Nephron (organoid): ENCODE data around the gene VTI1A.

Experiments
- H3K27ac Mint-ChIP-seq, 3 experiments: 2 replicates each; pipeline ENCODE4 v1.8.0; 2020; ENCODE audit warnings: mixed read lengths in 3 of 3, mild to moderate bottlenecking in 2 of 3, moderate library complexity in 1 of 3
- H3K27me3 Mint-ChIP-seq: 2 replicates; pipeline ENCODE4 v1.8.0; 2021; ENCODE audit warnings: low read depth, mild to moderate bottlenecking, moderate library complexity, mixed read lengths
- H3K36me3 Mint-ChIP-seq: 2 replicates; pipeline ENCODE4 v1.8.0; 2020; ENCODE audit warnings: low read depth, mixed read lengths
- H3K4me1 Mint-ChIP-seq: 2 replicates; pipeline ENCODE4 v1.8.0; 2020; ENCODE audit warnings: mixed read lengths
- H3K4me3 Mint-ChIP-seq, 3 experiments: 2 replicates each; pipeline ENCODE4 v1.8.0; 2020; ENCODE audit warnings: mild to moderate bottlenecking in 3 of 3, mixed read lengths in 3 of 3, moderate library complexity in 2 of 3
- H3K9me3 Mint-ChIP-seq: 2 replicates; pipeline ENCODE4 v1.8.0; 2020; ENCODE audit warnings: mixed read lengths
- CTCF ChIP-seq, 3 experiments: fragments of 200-600 bp; sonication (generic); IDR thresholded peaks; one replicate each; pipeline ENCODE4 v1.5.0; 2021; ENCODE audit warnings: antibody characterized with exemption in 3 of 3; ENCODE audit not compliant: unreplicated experiment in 3 of 3

The VTI1A gene

GRCh38 chr10:112819231-112819630, 372.2 kb downstream of the VTI1A start:
- peaks cover 7% of the 10 kb centered on the region for H3K36me3 Mint-ChIP-seq

GRCh38 chr10:112820320-112820719, 373.3 kb downstream of the VTI1A start:
- no peak for TF ChIP-seq CTCF (IDR thresholded peaks at IDR 0.05; ENCODE audit: unreplicated experiment in 3 of 3)
- Mint-ChIP-seq H3K27ac (no peak overlapping the region), H3K27me3 (peaks cover 4% of the 10 kb centered on the region), H3K4me1 (peaks cover 30% of the 10 kb centered on the region), H3K9me3 (no peaks in the 10 kb centered on the region), H3K36me3 (peaks cover 4% of the 10 kb centered on the region), H3K4me3 (no peak overlapping the region)

More at GRCh38 chr10:112819231-112819630, 372.2 kb downstream of the VTI1A start:
- Mint-ChIP-seq H3K4me1 (peaks cover 37% of the 10 kb centered on the region), H3K9me3 (no peaks in the 10 kb centered on the region), H3K27ac (no peak overlapping the region), H3K27me3 (peaks cover 4% of the 10 kb centered on the region), H3K4me3 (no peak overlapping the region)
- TF ChIP-seq CTCF (IDR thresholded peaks at IDR 0.05; ENCODE audit: unreplicated experiment in 3 of 3), result no peak

- Mint-ChIP-seq H3K36me3 (peaks cover 4% of the 10 kb centered on the region), H3K4me1 (peaks cover 23% of the 10 kb centered on the region), H3K27me3 (peaks cover 4% of the 10 kb centered on the region), H3K27ac (no peak overlapping the region), H3K4me3 (no peak overlapping the region), H3K9me3 (no peaks in the 10 kb centered on the region)
- TF ChIP-seq CTCF (IDR thresholded peaks at IDR 0.05; ENCODE audit: unreplicated experiment in 3 of 3), result no peak
Measured at GRCh38 chr10:112821038-112821437, 374.0 kb downstream of the VTI1A start.

GRCh38 chr10:112821663-112822062, 374.6 kb downstream of the VTI1A start:
- Mint-ChIP-seq H3K36me3 (peaks cover 4% of the 10 kb centered on the region), H3K4me1 (peaks cover 16% of the 10 kb centered on the region), H3K27ac (no peak overlapping the region), H3K9me3 (no peaks in the 10 kb centered on the region), H3K4me3 (no peak overlapping the region), H3K27me3 (peaks cover 4% of the 10 kb centered on the region)
- no peak for TF ChIP-seq CTCF (IDR thresholded peaks at IDR 0.05; ENCODE audit: unreplicated experiment in 3 of 3)

GRCh38 chr10:112823007-112823406, 376.0 kb downstream of the VTI1A start:
- no peak overlapping the region for H3K4me3 Mint-ChIP-seq
- H3K27me3 Mint-ChIP-seq, result peaks cover 1% of the 10 kb centered on the region
- no peaks in the 10 kb centered on the region for H3K9me3 Mint-ChIP-seq
- H3K36me3 Mint-ChIP-seq, result no peaks in the 10 kb centered on the region
- no peak overlapping the region for H3K27ac Mint-ChIP-seq
- no peak for TF ChIP-seq CTCF (IDR thresholded peaks at IDR 0.05; ENCODE audit: unreplicated experiment in 3 of 3)
- H3K4me1 Mint-ChIP-seq, result peaks cover 3% of the 10 kb centered on the region

GRCh38 chr10:112823604-112824003, 376.6 kb downstream of the VTI1A start:
- H3K27ac Mint-ChIP-seq, result no peak overlapping the region
- H3K36me3 Mint-ChIP-seq, result no peaks in the 10 kb centered on the region
- no peak overlapping the region for H3K4me3 Mint-ChIP-seq
- no peaks in the 10 kb centered on the region for H3K27me3 Mint-ChIP-seq
- H3K4me1 Mint-ChIP-seq, result no peaks in the 10 kb centered on the region
- TF ChIP-seq CTCF (IDR thresholded peaks at IDR 0.05; ENCODE audit: unreplicated experiment in 3 of 3), result no peak
- H3K9me3 Mint-ChIP-seq, result no peaks in the 10 kb centered on the region
